Mucosa of stomach (tissue), 1 donor: ENCODE data around the gene CFTR.

Experiments
- H3K27me3 ChIP-seq: one replicate; pipeline ENCODE4 v1.7.0; 2013; ENCODE audit warnings: mild to moderate bottlenecking, low read length; ENCODE audit not compliant: control insufficient read depth, insufficient read depth
- H3K36me3 ChIP-seq: one replicate; pipeline ENCODE4 v1.7.0; 2013; ENCODE audit warnings: low read length; ENCODE audit not compliant: control insufficient read depth, insufficient read depth
- H3K4me1 ChIP-seq: one replicate; pipeline ENCODE4 v1.7.0; 2013; ENCODE audit warnings: mild to moderate bottlenecking, low read length; ENCODE audit not compliant: control insufficient read depth, insufficient read depth
- H3K4me3 ChIP-seq: one replicate; pipeline ENCODE4 v1.7.0; 2013; ENCODE audit warnings: low read length
- H3K9ac ChIP-seq: one replicate; pipeline ENCODE4 v1.7.0; 2013; ENCODE audit warnings: mild to moderate bottlenecking, low read length, moderate library complexity
- H3K9me3 ChIP-seq: one replicate; pipeline ENCODE4 v1.7.0; 2013; ENCODE audit warnings: mild to moderate bottlenecking, low read length, moderate library complexity; ENCODE audit not compliant: control insufficient read depth
- donor health status: Pancreatic carcinoma.

The CFTR gene

GRCh38 chr7:117597755-117598154 lies 117.9 kb downstream of the CFTR start:
- Histone ChIP-seq H3K4me1 (no peaks in the 10 kb centered on the region), H3K9me3 (no peaks in the 10 kb centered on the region), H3K9ac (no peak overlapping the region), H3K36me3 (no peaks in the 10 kb centered on the region), H3K4me3 (no peak overlapping the region), H3K27me3 (no peaks in the 10 kb centered on the region)

DNA sequence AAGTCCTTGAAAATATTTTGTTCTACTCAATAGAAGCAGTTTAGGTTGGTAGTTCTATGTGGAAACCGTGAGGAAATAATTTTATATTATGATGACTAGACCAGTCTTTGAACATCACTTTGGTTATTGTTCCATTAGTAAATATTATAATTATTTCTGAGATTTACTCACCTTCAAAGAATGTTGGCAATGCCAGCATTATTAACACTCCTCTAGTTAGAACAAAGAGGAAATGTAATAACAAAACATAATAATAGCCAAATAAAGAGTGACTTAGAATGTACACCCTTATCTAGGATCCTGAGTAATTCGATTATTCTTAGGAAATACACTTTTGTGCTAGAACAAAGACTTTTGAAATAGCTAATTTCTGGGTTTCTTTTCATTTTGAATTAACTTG lies 121.1 kb downstream of the CFTR start:
- no peaks in the 10 kb centered on the region for H3K36me3 ChIP-seq

GRCh38 chr7:117603627-117604026 lies 123.8 kb downstream of the CFTR start:
- H3K4me1 ChIP-seq, result no peaks in the 10 kb centered on the region
- no peaks in the 10 kb centered on the region for H3K9me3 ChIP-seq
- H3K27me3 ChIP-seq, result no peaks in the 10 kb centered on the region

More for the DNA sequence above, 121.1 kb downstream of the CFTR start:
- Histone ChIP-seq H3K9me3 (no peaks in the 10 kb centered on the region), H3K4me1 (no peaks in the 10 kb centered on the region), H3K27me3 (no peaks in the 10 kb centered on the region), H3K4me3 (no peak overlapping the region), H3K9ac (no peak overlapping the region)

DNA sequence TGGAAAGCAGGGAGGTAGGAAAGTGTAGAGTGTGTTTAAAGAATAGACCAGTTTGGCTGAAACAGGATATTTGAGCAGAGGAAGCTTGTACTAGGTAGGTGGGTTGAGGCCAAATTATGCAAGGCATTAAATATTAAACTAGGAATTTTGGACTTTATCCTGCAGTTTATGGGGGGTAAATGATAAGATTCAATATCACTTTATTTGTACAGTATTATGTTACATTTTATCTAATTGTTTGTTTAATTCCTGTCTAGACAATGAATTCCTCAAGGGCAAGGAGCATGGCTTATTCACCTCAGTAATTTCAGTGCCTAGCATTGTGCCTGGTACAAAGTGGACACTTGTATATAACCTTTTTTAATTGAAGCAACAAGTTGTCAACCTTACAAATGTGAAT lies 125.9 kb downstream of the CFTR start:
- no peaks in the 10 kb centered on the region for H3K27me3 ChIP-seq
- H3K9me3 ChIP-seq, result no peaks in the 10 kb centered on the region
- H3K4me1 ChIP-seq, result no peaks in the 10 kb centered on the region
- H3K4me3 ChIP-seq, result no peak overlapping the region
- no peak overlapping the region for H3K9ac ChIP-seq
- no peaks in the 10 kb centered on the region for H3K36me3 ChIP-seq

More at GRCh38 chr7:117603627-117604026, 123.8 kb downstream of the CFTR start:
- Histone ChIP-seq H3K9ac (no peak overlapping the region), H3K4me3 (no peak overlapping the region), H3K36me3 (no peaks in the 10 kb centered on the region)

GRCh38 chr7:117606132-117606531 lies 126.3 kb downstream of the CFTR start:
- Histone ChIP-seq H3K4me3 (no peak overlapping the region), H3K9me3 (no peaks in the 10 kb centered on the region), H3K4me1 (no peaks in the 10 kb centered on the region), H3K9ac (no peak overlapping the region), H3K27me3 (no peaks in the 10 kb centered on the region), H3K36me3 (no peaks in the 10 kb centered on the region)

- H3K4me3 ChIP-seq, result no peak overlapping the region
- H3K9ac ChIP-seq, result no peak overlapping the region
- no peaks in the 10 kb centered on the region for H3K4me1 ChIP-seq
- no peaks in the 10 kb centered on the region for H3K36me3 ChIP-seq
- no peaks in the 10 kb centered on the region for H3K27me3 ChIP-seq
- no peaks in the 10 kb centered on the region for H3K9me3 ChIP-seq
These were observed 130.6 kb downstream of the CFTR start for GRCh38 chr7:117610396-117610795.

DNA sequence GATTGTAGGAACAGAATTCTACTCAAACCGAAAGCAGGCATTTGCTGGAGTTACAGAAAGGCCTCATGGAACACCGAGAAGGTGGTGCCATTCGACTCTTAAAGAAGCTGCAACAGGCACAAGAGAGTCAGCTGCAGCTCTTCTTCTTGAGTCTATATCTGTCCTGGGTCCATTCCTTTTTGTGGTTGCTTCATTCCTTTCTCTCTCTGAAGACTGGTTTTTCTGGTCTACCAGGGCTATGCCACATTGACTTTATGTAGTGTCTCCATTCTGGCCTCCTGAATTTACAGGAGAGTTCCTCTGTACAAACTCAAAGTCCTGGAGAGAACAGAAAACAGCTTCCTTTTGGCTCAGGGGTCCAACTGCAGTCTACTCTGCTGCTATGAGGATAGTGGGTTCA lies 132.8 kb downstream of the CFTR start:
- Histone ChIP-seq H3K27me3 (no peaks in the 10 kb centered on the region), H3K4me1 (no peaks in the 10 kb centered on the region), H3K4me3 (no peak overlapping the region), H3K9ac (no peak overlapping the region), H3K9me3 (no peaks in the 10 kb centered on the region), H3K36me3 (no peaks in the 10 kb centered on the region)

DNA sequence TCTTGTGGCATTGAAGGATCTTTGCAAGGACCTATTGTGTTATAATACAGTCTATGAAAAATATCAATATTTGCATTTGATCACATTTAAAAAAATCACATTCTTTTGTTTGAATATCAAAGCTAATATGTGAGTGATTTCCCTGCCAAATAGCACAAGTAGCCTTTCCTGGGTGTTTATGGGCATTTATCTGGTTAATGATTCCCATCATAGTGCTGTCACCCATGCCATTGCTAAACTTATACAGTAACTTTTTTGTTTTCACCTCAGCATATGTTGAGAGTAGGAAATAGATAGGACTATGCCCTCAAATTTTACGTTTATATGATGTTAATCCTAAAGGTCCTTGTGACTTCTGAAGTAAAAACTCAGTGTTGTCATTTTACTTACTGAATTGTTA lies 136.9 kb downstream of the CFTR start:
- H3K4me3 ChIP-seq, result no peak overlapping the region
- H3K9me3 ChIP-seq, result no peaks in the 10 kb centered on the region
- H3K27me3 ChIP-seq, result no peaks in the 10 kb centered on the region
- H3K36me3 ChIP-seq, result no peaks in the 10 kb centered on the region
- no peaks in the 10 kb centered on the region for H3K4me1 ChIP-seq
- H3K9ac ChIP-seq, result no peak overlapping the region

- no peak overlapping the region for H3K9ac ChIP-seq
- H3K4me1 ChIP-seq, result no peaks in the 10 kb centered on the region
- H3K4me3 ChIP-seq, result no peak overlapping the region
- no peaks in the 10 kb centered on the region for H3K27me3 ChIP-seq
- no peaks in the 10 kb centered on the region for H3K9me3 ChIP-seq
- no peaks in the 10 kb centered on the region for H3K36me3 ChIP-seq
These were observed 139.9 kb downstream of the CFTR start for GRCh38 chr7:117619681-117620080.

DNA sequence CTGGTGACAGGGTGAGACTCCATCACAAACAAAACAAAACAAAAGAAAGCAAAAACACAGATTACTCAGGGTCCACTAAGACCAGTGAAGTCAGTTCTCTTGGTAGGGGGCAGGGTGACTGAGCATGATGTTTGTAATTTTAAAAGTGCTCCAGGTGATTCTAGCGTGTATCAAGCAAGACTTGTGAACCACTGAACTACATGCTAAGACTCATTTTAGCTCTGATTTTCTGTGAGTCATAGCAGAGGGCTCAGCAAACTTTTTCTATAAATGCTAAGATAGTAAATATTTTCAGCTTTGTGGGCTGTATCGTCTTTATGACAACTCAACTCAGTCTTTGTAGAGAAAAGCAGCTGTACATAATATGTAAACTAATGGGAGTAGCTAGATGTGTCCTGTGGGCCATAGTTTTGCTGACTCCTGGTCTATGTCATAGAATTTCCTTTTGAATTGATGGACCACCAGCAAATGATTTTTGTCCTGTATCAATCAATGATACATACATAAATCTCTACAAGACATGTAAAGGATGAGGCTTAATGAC lies 141.3 kb downstream of the CFTR start:
- Histone ChIP-seq H3K27me3 (no peaks in the 10 kb centered on the region), H3K9me3 (no peaks in the 10 kb centered on the region), H3K4me1 (no peaks in the 10 kb centered on the region), H3K4me3 (no peak overlapping the region), H3K36me3 (no peaks in the 10 kb centered on the region), H3K9ac (no peak overlapping the region)

DNA sequence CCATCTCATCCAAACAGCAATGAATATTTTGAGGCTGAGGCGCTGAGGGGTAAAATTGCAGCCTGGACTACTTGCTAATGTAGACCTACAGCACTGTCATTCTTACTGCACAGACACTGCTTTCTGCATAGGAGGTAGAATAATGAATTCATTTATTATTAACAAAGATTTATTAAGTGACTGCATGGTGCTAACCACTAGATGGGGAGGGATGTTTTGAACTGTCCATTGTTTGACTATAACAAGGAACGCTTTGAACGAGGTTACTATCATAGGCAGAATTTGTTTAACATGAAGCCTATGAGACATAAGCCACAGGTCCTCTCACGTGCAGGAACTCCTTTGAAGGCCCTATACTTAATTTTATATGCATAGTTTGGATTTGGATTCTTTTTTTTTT lies 143.8 kb downstream of the CFTR start:
- Histone ChIP-seq H3K9me3 (no peaks in the 10 kb centered on the region), H3K36me3 (no peaks in the 10 kb centered on the region), H3K9ac (no peak overlapping the region), H3K27me3 (no peaks in the 10 kb centered on the region), H3K4me1 (no peaks in the 10 kb centered on the region), H3K4me3 (no peak overlapping the region)

DNA sequence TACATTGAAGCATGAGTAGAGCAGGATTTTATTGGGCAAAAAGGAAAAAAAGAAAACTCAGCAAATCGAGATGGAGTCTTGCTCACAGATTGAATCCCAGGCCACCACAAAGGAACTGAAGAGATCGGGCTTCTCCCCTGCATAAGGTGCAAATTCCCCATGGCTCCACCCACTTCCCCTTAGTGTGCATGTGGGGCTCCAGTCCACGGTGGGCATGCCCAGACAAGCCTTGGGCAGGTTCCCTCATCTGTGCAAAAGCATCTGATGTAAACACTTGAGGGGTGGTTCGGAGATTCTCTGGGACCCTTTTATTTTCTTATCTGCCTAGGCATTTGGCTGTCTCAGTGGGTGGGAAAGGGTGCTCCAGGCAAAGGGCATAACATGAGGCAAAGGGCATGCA lies 150.7 kb downstream of the CFTR start:
- Histone ChIP-seq H3K9ac (no peak overlapping the region), H3K27me3 (no peaks in the 10 kb centered on the region), H3K9me3 (no peaks in the 10 kb centered on the region), H3K4me1 (no peaks in the 10 kb centered on the region), H3K4me3 (no peak overlapping the region), H3K36me3 (no peaks in the 10 kb centered on the region)

- Histone ChIP-seq H3K4me1 (no peaks in the 10 kb centered on the region), H3K9me3 (no peaks in the 10 kb centered on the region), H3K4me3 (no peak overlapping the region), H3K27me3 (no peaks in the 10 kb centered on the region), H3K9ac (no peak overlapping the region), H3K36me3 (no peaks in the 10 kb centered on the region)
These were observed 151.2 kb downstream of the CFTR start for GRCh38 chr7:117630907-117631564.
